Right lobe of liver (tissue), 6 donors: ENCODE measurements around the gene TLE2. TPM values are rescaled to one million over a fixed set of nuclear protein-coding genes. Genes with fewer than 3 reads are reported as not detected.
"Not testable (repeated sequence)": the region's sequence is repeated elsewhere in the genome, so short reads cannot be mapped to it uniquely, and the experiment has no call there.

ENCODE experiments used
- ATAC-seq, 4 donors: fragments of 200-7000 bp; cut with Tn5 transposase; one replicate each; pipeline ENCODE4 v1.9.1; 2020; ENCODE audit warnings: mild to moderate bottlenecking in 4 of 4, moderate library complexity in 4 of 4
- DNase-seq, 3 donors: peaks; one replicate each; pipeline ENCODE4 v3.0.0-alpha.2; 2020
- H3K27ac ChIP-seq, 3 donors: fragments of 200-600 bp; one replicate each; pipeline ENCODE4 v1.8.0; 2022
- H3K27me3 ChIP-seq, 2 donors: fragments of 200-600 bp; one replicate each; pipeline ENCODE4 v1.8.0; 2022
- H3K36me3 ChIP-seq, 4 donors: fragments of 200-600 bp; sonication (generic) in 1 of 4; one replicate each; pipeline versions ENCODE4 v1.5.1 to v1.8.0; 2017 to 2022; ENCODE audit warnings: control low read depth in 1 of 4
- H3K4me1 ChIP-seq, 4 donors: fragments of 200-600 bp; sonication (generic) in 1 of 4; one replicate each; pipeline versions ENCODE4 v1.5.1 to v1.8.0; 2017 to 2022; ENCODE audit warnings: control low read depth in 1 of 4
- H3K4me3 ChIP-seq, 3 donors: fragments of 200-600 bp; one replicate each; pipeline ENCODE4 v1.8.0; 2022
- H3K9me3 ChIP-seq, 4 donors: fragments of 200-600 bp; sonication (generic) in 1 of 4; one replicate each; pipeline versions ENCODE4 v1.5.1 to v1.8.0; 2017 to 2022; ENCODE audit warnings: control low read depth in 1 of 4
- CTCF ChIP-seq, 4 donors: fragments of 200-600 bp in 3 of 4; fragments of 450-650 bp in 1 of 4; IDR thresholded peaks; one replicate each; pipeline versions ENCODE4 v1.5.1 to v1.8.0; 2016 to 2022; ENCODE audit warnings: antibody characterized with exemption in 4 of 4, mild to moderate bottlenecking in 2 of 4
- POLR2A ChIP-seq: fragments of 450-650 bp; IDR thresholded peaks from one replicate; pipeline ENCODE4 v1.6.1; 2017; ENCODE audit warnings: antibody characterized with exemption, mild to moderate bottlenecking
- WGBS: methylation state at CpG from one replicate; pipeline ENCODE4 v1.1.6; 2018; ENCODE audit warnings: low coverage, low lambda C conversion rate; ENCODE audit not compliant: insufficient coverage; ENCODE audit errors: missing lambda C conversion rate; 5-methylcytosine and 5-hydroxymethylcytosine counted together
- intact Hi-C, 2 donors: fragments of 100-400 bp; cut with DNase I; formaldehyde crosslinking; loops; one replicate each; pipeline versions ENCODE4 v1.11.2 to v1.14.1; 2022
- total RNA-seq, 6 experiments: library from RNA; depleted of rRNA in 2 of 6; stranded (reverse); fragments of >200 nt in 2 of 6; fragmentation: NEBNext Ultra II Directional in 3 of 6; extraction: Animal tissue kit (Norgen Biotek cat#: 25700) in 3 of 6; gene quantifications; one replicate each; pipeline versions ENCODE4 v1.1.0 to v1.2.4, GENCODE V29; 2016 to 2023
- donor health status: DM: no; HTN: yes; CAD: no.
- donor health status: DM: no; HTN: no; CAD: no.
- donor health status: DM: no; HTN: no; CAD: no.
- donor health status: DM: no; HTN: yes; CAD: no.
- donor health status: DM: no; HTN: yes; CAD: no.

The TLE2 gene
- total RNA-seq, 6 experiments from 2014 or later: 6.1 to 20.6 (median 9.3) TPM

- H3K27me3 ChIP-seq: no peaks in the 10 kb centered on the region
- 30% methylated on average over 4 of the region's 4 CpGs for WGBS
- intact Hi-C loops: no loop called here
- ATAC-seq (no peak), DNase-seq (no peak)
- no peak overlapping the region for H3K4me3 ChIP-seq
- peaks cover 0 to 16% (median 7%) of the 10 kb centered on the region in 4 donors for H3K4me1 ChIP-seq
- TF ChIP-seq CTCF (IDR thresholded peaks at IDR 0.05) (no peak), POLR2A (no peak)
- no peaks in the 10 kb centered on the region for H3K9me3 ChIP-seq
- H3K36me3 ChIP-seq: peaks cover 0 to 26% (median 12%) of the 10 kb centered on the region in 4 donors
- no peak overlapping the region for H3K27ac ChIP-seq
Measured at GRCh38 chr19:3054265-3054971, 25.3 kb upstream of the TLE2 start.

- 60% methylated on average over 3 of the region's 21 CpGs for WGBS
- H3K9me3 ChIP-seq: no peaks in the 10 kb centered on the region
- no peak for TF ChIP-seq CTCF (IDR thresholded peaks at IDR 0.05)
- TF ChIP-seq POLR2A: no peak
- H3K36me3 ChIP-seq: peaks cover 0 to 23% (median 12%) of the 10 kb centered on the region in 4 donors
- DNase-seq: no peak
- intact Hi-C loops: no loop called here
- peaks cover 0 to 16% (median 7%) of the 10 kb centered on the region in 4 donors for H3K4me1 ChIP-seq
- no peak overlapping the region for H3K27ac ChIP-seq
- no peaks in the 10 kb centered on the region for H3K27me3 ChIP-seq
- H3K4me3 ChIP-seq: no peak overlapping the region
- no peak for ATAC-seq
Measured at GRCh38 chr19:3053780-3054179, 24.7 kb upstream of the TLE2 start.

- DNase-seq: no peak
- H3K4me1 ChIP-seq: peaks cover 0 to 16% (median 7%) of the 10 kb centered on the region in 4 donors
- no peak overlapping the region for H3K27ac ChIP-seq
- intact Hi-C loops: no loop called here
- no peak overlapping the region for H3K4me3 ChIP-seq
- no peaks in the 10 kb centered on the region for H3K27me3 ChIP-seq
- peaks cover 0 to 21% (median 10%) of the 10 kb centered on the region in 4 donors for H3K36me3 ChIP-seq
- 54% methylated on average over 4 of the region's 15 CpGs for WGBS
- TF ChIP-seq POLR2A: no peak
- TF ChIP-seq CTCF (IDR thresholded peaks at IDR 0.05): no peak
- no peaks in the 10 kb centered on the region for H3K9me3 ChIP-seq
- ATAC-seq: no peak
Measured at GRCh38 chr19:3053218-3053621, 24.1 kb upstream of the TLE2 start.

- H3K27me3 ChIP-seq, H3K9me3 ChIP-seq, intact Hi-C loops, H3K4me3 ChIP-seq, DNase-seq, H3K4me1 ChIP-seq, ATAC-seq, H3K27ac ChIP-seq: not testable (repeated sequence)
- peaks cover 0 to 12% (median 4%) of the 10 kb centered on the region in 4 donors for H3K36me3 ChIP-seq
- WGBS: 87% methylated on average over 7 of the region's 7 CpGs
Measured at GRCh38 chr19:3050016-3050415, 20.9 kb upstream of the TLE2 start.

- H3K36me3 ChIP-seq: peaks cover 0 to 3% (median 0%) of the 10 kb centered on the region in 4 donors
- ATAC-seq (no peak), DNase-seq (no peak)
- no peaks in the 10 kb centered on the region for H3K27me3 ChIP-seq
- WGBS: 80% methylated on average over 3 of the region's 3 CpGs
- no peak overlapping the region for H3K4me3 ChIP-seq
- peaks cover 0 to 6% (median 0%) of the 10 kb centered on the region in 4 donors for H3K4me1 ChIP-seq
- H3K27ac ChIP-seq: no peak overlapping the region
- no peak for TF ChIP-seq POLR2A
- TF ChIP-seq CTCF (IDR thresholded peaks at IDR 0.05): no peak
- H3K9me3 ChIP-seq: no peaks in the 10 kb centered on the region
- intact Hi-C loops: no loop called here
Measured at GRCh38 chr19:3049089-3049488, 20.0 kb upstream of the TLE2 start.
